KOPT-K1 (cell line): ENCODE data around the gene FSCN2.

Experiments used
- H3K27ac ChIP-seq: fragments of 200-600 bp; sonication (generic); 2 replicates; pipeline ENCODE4 v1.5.1; 2016; ENCODE audit warnings: antibody characterized with exemption, mild to moderate bottlenecking, low read depth, low read length; ENCODE audit not compliant: poor library complexity, severe bottlenecking
- H3K36me3 ChIP-seq: fragments of 200-600 bp; sonication (generic); 2 replicates; pipeline ENCODE4 v1.5.1; 2017; ENCODE audit warnings: antibody characterized with exemption, mild to moderate bottlenecking, low read length, moderate library complexity; ENCODE audit not compliant: insufficient read depth
- H3K9me3 ChIP-seq: fragments of 200-600 bp; sonication (generic); 2 replicates; pipeline ENCODE4 v1.5.1; 2017; ENCODE audit warnings: antibody characterized with exemption, low read length, mild to moderate bottlenecking; ENCODE audit not compliant: insufficient read depth, poor library complexity, severe bottlenecking

Gene FSCN2

GRCh38 chr17:81502471-81503017 is 25.6 kb upstream of the FSCN2 start:
- H3K9me3 ChIP-seq = no peaks in the 10 kb centered on the region
- H3K36me3 ChIP-seq = no peaks in the 10 kb centered on the region
- no peak overlapping the region for H3K27ac ChIP-seq

- Histone ChIP-seq H3K27ac (no peak overlapping the region), H3K9me3 (no peaks in the 10 kb centered on the region), H3K36me3 (peaks cover 3% of the 10 kb centered on the region)
Observed at GRCh38 chr17:81503619-81504018, 24.6 kb upstream of the FSCN2 start.

GRCh38 chr17:81508639-81509206 is 19.5 kb upstream of the FSCN2 start:
- Histone ChIP-seq H3K36me3 (peaks cover 42% of the 10 kb centered on the region), H3K27ac (peak overlapping the region; percentile 72), H3K9me3 (peaks cover 7% of the 10 kb centered on the region)

- Histone ChIP-seq H3K36me3 (peaks cover 42% of the 10 kb centered on the region), H3K9me3 (peaks cover 7% of the 10 kb centered on the region), H3K27ac (peak overlapping the region; percentile 72)
Observed at GRCh38 chr17:81509207-81509971, 18.8 kb upstream of the FSCN2 start.

GRCh38 chr17:81509972-81510784 is 18.0 kb upstream of the FSCN2 start:
- peak overlapping the region; percentile 72 for H3K27ac ChIP-seq
- H3K36me3 ChIP-seq = peaks cover 42% of the 10 kb centered on the region
- peaks cover 7% of the 10 kb centered on the region for H3K9me3 ChIP-seq

- H3K27ac ChIP-seq = peak overlapping the region; percentile 72
- peaks cover 7% of the 10 kb centered on the region for H3K9me3 ChIP-seq
- H3K36me3 ChIP-seq = peaks cover 42% of the 10 kb centered on the region
Observed at GRCh38 chr17:81510785-81511553, 17.2 kb upstream of the FSCN2 start.

GRCh38 chr17:81511554-81511803 is 16.7 kb upstream of the FSCN2 start:
- H3K9me3 ChIP-seq = peaks cover 7% of the 10 kb centered on the region
- peak overlapping the region; percentile 72 for H3K27ac ChIP-seq
- H3K36me3 ChIP-seq = peaks cover 42% of the 10 kb centered on the region

- Histone ChIP-seq H3K36me3 (peaks cover 42% of the 10 kb centered on the region), H3K27ac (peak overlapping the region; percentile 72), H3K9me3 (peaks cover 7% of the 10 kb centered on the region)
Observed at GRCh38 chr17:81511804-81512561, 16.2 kb upstream of the FSCN2 start.

- peak within 1 kb of the TSS; percentile 87 for H3K27ac ChIP-seq
- peaks cover 7% of the 10 kb centered on the region for H3K9me3 ChIP-seq
- peaks cover 42% of the 10 kb centered on the region for H3K36me3 ChIP-seq
Observed at GRCh38 chr17:81512562-81513371, 15.4 kb upstream of the FSCN2 start, which contains the start of gene ACTG1. Gene ACTG1 (minus strand): TSS chr17:81512799. CDS start chr17:81512354, 445 bp downstream.

- Histone ChIP-seq H3K36me3 (peaks cover 41% of the 10 kb centered on the region), H3K9me3 (peaks cover 7% of the 10 kb centered on the region)
Observed at GRCh38 chr17:81513372-81513752, 14.8 kb upstream of the FSCN2 start.

GRCh38 chr17:81513753-81514488 is 14.3 kb upstream of the FSCN2 start:
- Histone ChIP-seq H3K36me3 (peaks cover 36% of the 10 kb centered on the region), H3K9me3 (peaks cover 7% of the 10 kb centered on the region), H3K27ac (peak overlapping the region; percentile 87)

More at GRCh38 chr17:81513372-81513752, 14.8 kb upstream of the FSCN2 start:
- H3K27ac ChIP-seq = peak overlapping the region; percentile 87

GRCh38 chr17:81514489-81514738 is 13.8 kb upstream of the FSCN2 start:
- H3K36me3 ChIP-seq = peaks cover 31% of the 10 kb centered on the region
- peaks cover 7% of the 10 kb centered on the region for H3K9me3 ChIP-seq
- H3K27ac ChIP-seq = peak overlapping the region; percentile 87
